HG03521 (cell line): ENCODE data around the gene SHROOM2.

Experiments used
- ATAC-seq: cut with Tn5 transposase; IDR thresholded peaks from one replicate; pipeline ENCODE4 v1.9.1; 2021; ENCODE audit warnings: mild to moderate bottlenecking, moderate library complexity; ENCODE audit not compliant: unreplicated experiment

Gene SHROOM2

DNA sequence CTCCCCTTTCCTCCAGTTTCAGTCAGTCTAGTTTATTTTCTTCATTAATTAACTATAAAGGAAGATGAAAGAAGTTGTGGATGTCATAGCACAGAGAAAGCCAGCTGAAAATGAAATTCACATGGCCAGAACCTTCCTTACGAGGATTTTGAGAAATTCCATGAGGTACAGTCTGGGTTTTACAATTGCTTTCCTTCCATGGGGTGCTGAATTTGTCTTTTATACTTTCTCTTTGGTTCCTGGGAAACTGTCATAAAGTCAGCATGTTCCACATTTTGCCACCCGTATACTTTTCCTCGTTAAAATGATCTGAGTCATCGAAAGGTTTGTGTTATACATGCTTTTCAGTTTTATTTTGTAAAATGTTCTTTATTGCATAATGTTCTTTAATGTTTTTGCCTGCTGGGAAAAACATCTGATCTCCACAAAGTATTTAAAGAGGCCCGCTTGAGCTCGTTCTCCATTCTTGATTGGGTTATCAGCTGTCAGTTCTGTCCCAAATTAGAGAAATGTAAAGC is 102.8 kb downstream of the SHROOM2 start:
- no peak for ATAC-seq

DNA sequence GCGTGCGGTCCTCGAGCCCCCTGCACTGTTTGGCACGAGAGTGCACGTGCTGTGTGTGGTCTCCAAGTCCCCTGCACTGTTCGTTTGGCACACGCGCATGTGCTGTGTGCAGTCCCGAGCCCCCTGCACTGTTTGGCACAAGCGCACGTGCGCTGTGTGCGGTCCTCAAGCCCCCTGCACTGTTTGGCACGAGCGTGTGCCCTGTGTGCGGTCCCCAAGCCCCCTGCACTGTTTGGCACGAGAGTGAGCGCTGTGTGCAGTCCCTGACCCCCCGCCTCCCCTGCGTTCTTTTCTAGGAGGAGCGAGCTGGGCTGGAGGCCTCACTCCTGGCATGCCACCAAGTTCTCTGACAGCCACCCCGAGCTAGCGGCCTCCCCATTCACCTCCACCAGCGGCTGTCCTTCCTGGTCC is 104.5 kb downstream of the SHROOM2 start:
- ATAC-seq = no peak

DNA sequence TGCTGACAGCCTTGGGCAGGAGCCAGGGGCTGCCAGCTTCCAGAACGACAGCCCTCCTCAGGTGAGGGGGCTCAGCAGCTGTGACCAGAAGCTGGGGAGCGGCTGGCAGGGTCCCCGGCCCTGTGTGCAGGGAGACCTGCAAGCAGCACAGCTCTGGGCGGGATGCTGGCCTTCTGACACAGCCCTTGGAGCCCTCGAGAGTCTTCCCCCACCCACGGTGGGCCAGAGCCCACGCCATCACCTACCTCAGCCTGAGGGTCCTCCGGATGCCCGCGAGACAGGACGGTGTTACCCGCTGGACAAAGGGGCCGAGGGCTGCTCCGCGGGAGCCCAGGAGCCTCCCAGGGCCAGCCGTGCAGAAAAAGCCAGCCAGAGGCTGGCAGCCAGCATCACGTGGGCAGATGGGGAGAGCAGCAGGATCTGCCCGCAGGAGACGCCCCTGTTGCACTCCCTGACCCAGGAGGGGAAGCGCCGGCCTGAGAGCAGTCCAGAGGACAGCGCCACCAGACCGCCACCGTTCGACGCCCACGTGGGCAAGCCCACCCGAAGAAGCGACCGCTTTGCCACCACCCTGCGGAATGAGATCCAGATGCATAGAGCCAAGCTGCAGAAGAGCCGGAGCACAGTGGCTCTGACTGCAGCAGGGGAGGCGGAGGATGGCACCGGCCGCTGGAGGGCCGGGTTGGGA is 109.1 kb downstream of the SHROOM2 start:
- no peak for ATAC-seq

DNA sequence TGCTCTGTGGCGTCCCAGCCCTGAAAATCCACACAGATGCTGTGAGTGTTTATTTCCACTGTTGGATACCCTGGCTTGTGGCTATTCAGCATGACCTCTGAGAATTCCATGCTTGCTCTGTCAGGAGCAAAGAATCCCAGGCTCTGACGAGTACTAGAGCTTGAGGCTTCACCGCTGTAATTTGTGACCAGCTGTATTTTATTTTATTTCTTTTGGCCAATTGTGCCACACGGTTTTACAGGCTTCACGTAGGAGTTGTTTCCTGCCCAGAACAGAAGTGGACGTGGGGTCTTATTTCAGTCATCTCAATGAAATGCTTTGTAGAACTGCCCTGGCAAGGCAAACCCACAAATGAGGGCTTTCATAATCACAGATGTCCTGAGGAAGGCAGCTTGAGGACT is 111.5 kb downstream of the SHROOM2 start:
- ATAC-seq = no peak

DNA sequence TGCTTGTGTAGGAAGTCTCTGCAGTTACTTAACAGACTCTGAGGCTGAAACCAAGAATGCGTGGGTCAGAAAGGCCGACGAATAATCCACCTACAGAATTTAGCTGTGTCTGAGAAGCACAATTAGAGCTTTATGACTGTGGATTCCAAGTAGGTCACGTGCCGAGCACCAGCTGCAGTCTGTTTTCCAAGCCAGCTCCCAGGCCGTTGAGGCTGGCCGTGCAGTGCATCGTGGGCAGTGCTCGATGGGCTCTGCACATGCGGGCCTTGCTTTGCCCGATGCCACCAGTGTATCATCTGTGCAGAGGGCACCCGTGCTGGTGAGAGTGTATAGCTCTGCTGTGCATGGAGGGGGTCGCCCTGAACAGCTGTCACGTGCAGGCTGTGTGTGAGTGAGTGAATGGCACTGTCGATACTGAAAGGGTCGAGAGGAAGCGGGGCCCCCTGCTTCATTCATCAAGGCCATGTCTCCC is 113.4 kb downstream of the SHROOM2 start:
- no peak for ATAC-seq

DNA sequence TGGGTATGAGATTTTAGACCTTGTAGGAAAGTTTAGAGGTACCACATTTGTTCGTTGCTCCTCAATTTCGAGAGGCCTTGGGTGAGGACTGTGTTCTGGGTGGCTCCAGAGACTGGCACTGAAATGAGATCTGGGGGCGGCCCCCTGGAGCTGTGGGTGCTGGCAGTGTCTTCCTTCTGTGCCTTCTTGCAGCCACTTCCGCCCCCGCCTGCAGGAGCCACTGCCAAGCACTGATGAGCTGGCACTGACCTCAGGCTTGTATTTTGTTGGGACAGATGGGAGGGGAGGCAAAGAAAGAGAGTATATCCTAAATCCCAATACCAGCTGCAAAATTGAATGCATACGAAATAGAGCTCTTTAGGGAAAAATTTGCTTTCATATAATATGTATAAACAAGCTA is 116.4 kb downstream of the SHROOM2 start:
- ATAC-seq = no peak

DNA sequence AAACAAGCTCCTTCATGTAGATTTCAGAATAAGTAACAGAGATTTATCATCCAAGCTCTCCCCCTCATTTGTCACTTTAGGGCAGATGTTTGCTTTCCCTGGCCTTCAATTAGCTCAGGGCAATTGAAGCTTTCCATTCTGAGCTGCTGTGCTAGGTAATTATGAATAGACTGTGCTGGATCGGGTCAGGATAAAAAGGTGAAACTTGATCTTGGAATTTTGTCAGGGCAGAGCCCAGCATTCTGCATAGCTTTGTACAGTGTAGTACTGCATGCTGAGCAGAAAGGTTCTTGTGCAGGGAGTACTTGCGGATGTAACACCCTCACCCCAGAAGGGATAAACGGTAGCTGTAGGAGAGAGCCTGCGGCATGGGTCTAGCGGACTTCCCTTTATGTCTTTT is 116.9 kb downstream of the SHROOM2 start:
- no peak for ATAC-seq

DNA sequence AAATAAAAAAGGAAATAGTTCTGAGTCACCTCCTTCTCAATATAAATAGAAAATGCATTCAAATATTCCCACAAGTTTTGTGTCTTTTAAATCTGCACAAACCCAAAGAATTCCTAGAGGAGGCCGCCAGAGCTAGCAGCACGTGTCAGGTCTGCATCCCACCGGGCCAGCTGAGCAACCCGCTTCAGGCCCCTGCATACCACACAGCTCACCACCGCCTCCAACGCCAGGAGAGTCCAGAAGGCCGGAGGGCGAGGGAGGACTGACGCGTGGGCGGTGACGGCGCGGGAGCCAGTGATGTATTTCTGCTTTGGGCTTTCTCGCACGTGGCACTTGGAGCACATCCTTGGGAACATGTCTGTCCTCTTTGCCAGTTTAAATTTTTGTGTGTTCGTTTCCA is 119.1 kb downstream of the SHROOM2 start:
- ATAC-seq = no peak

DNA sequence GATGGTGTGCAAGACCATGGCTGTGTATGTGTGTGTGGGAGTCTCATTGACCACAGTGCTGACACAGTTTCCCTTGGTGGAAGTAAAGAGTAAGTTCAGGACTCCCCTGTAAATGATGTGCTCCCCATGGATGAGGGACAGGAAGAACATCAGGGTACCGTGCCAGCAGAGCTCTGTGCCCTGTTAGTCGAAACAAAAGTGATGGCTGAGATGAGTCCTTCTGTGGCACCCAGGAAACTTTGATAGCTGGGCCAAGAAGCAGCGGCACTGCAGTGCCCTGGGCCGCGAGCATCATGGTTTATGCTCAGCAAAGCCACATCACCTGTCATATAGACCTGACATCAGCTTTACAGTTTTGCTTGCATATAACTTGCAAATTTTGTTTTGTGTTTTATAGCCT is 119.5 kb downstream of the SHROOM2 start:
- no peak for ATAC-seq

DNA sequence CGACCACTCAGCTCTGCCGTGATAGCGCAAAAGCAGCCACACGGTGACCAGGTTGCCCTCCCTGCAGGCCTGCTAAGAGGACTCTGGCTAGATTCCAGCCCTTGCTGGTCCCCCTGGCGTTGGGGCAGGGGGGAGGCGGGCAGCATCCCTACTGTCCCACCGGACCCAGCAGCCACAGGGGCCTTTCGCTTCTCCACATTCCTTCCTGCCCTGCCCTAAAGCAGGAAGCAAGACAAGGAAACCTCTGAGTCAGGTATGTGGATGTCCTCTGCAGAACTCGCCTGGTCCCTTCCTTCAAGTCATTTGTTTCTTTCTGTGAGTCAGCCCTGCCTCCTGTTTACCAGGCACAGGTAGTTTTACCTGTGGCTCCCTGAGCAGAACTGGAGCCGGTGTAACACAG is 120.7 kb downstream of the SHROOM2 start:
- no peak for ATAC-seq

DNA sequence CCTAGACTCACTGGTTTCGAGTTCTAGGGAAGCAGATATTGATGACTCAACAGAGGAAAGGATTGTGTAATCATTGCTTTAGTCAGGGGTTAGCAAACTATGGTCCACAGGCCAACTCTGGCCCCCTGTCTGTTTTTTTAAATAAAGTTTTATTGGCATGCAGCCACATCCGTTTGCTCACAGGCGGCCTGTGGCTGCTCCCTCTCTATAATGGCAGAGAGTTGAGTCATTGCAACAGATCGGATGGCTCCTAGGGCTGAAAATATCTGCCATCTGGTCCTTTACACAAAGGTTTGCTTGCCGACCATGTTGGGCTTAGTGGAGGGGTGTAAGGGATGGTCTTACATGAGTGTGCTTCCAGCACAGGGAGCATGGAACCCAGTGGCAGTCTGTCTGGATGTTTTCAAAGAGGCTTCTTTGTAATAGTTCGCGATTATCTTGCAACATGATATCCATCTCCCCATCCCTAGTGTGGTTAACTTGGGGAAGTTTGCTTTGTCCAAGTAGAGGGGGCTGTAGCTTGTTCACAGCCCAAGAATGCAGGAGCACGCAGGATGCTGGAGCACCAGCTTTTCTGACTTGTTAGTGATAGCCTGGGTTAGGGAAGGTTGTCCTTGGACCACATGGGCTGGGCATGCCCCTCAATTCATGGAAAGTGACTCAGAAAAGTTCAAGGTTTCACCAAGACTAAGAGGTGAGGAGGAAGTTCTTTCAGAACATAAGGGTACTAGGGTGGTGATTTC is 121.6 kb downstream of the SHROOM2 start:
- no peak for ATAC-seq

DNA sequence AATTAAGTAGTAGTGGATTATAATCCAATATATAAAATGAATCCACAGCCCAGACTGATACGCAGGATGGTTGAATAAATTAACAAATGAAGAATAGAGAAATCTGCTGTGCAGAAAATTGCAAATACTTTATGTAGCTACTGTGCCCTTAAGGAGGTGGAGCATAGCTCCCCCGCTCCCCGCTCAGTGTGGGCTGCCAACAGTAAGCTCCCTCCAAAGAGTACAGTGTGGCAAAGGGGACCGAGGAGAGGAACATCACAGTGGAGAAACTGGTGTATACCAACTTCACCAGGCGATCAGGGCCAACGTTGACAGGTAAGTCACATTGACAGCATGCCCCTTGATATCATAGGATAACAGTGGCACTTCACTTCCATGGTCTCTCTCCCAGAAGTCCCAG is 123.0 kb downstream of the SHROOM2 start:
- no peak for ATAC-seq

DNA sequence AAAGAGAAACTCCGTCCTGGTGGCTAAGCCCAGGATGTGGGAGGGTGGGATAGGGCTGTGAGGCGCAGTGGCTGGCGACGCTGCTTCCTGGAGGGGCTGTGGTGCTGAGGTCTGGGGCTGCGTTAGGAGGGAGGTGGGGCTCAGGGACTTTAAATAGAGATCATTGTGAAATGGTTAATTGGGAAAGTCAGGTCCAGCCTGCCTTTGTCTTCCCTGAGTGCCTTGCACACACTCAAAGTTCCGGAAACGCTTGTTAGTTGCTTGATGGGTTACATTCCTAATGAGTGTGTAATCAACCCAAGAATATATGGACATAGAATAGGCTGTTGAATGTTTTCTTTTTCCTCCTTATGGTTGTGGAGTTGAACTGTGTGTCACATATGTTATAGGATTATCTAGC is 125.3 kb downstream of the SHROOM2 start:
- ATAC-seq = no peak

DNA sequence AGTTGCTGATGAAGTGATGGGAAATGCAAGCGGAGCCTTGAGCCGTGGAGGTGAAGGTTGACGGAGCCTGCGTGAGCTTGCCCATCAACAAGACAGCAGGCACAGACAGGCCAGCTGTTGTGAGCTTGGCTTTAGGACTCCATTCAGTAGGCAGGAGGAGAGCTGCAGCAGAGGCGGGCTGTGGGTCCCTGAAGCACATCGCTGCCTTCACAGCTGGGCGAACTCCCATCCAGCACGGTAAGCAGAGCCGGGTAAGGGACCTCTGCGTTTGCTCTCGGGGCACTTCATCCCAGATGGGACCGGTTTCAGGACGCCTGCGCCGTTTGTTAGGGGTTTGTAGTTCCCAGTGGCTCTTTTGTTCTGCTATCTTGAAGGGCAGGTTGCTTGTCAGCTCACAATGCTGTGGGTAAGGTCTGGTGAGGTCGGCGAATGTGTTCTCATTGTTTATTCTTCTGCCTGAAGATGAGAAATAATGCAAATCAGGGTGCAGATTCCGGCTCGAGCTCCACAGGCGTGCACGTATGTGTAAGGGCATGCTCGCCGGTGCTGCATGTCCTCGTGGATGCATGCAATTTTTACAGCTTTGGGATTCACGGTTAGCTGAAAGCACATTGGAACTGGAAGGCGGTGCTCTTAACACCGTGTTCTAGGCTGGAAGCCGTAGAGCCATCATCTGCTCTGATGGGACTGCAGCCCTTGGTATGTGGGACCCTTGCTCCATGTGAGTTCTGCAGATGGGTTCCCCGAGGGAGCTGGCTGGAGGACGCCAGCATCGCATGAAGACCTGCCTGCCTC is 126.3 kb downstream of the SHROOM2 start:
- no peak for ATAC-seq

DNA sequence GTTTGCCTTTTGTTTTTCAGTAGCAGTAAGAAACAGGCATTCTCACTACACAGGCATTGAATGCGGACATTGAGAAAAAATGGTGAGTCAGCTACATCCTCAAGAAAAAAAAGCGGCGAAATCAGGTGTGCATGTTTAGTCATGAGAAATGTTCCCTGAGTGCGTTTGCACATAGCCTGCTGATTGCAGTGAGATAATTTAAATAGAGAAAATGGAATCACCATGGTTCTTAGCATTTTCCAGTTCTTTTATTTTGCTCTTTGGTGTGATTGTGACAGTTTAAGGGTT is 126.9 kb downstream of the SHROOM2 start:
- ATAC-seq = no peak

DNA sequence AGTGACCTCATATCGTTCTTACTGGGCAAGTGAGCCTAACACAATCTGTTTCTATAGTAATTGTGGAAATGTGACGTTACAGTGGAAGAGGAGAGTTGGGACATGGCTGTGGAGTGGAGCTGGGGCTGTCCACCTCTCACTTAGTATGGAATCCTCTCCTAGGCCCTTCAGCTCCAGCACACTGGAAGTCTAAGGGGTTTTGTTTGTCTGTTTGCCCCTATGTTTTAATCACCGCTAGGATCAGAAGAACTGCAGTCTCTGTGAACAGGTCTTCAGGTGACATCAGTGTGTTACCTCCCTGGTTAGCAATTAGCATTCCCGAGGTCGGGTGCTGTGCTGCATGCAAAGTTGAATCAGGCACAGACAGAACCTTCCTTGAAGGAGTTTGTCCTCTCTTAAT is 131.6 kb downstream of the SHROOM2 start:
- ATAC-seq = no peak

DNA sequence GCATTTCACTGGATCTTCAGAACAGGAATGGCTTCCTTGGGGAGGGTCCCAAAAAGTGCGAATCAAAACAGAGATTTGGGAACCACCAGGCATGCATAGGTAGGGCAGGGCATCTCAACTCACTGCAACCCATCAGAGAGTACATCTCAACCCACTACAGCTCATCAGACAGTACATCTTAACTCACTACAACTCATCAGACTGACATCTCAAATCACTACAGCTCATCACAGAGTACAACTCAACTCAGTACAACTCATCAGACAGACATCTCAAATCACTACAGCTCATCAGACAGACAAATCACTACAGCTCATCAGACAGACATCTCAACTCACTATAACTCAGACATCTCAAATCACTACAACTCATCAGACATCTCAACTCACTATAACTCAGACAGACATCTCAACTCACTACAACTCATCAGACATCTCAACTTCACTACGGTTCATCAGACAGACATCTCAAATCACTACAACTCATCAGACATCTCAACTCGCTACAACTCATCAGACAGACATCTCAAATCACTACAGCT is 133.5 kb downstream of the SHROOM2 start:
- no peak for ATAC-seq

DNA sequence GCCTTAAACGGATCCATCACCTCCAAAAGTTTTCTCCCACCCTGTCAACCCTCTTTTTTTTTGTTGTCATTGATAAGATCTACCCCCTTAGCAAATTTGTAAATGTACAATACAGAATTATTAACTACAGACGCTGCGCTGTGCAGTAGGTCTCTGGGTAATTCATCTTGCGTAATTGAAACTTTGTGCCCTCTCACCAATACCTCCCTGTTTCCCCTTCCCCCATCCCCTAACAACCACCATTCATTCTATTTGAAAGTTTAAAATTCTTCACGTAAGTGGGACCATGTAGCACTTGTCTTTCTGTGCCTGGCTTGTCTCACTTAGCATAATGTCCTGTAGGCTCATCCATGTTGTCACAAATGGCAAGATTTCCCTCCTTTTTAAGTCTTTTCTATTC is 135.2 kb downstream of the SHROOM2 start:
- no peak for ATAC-seq

DNA sequence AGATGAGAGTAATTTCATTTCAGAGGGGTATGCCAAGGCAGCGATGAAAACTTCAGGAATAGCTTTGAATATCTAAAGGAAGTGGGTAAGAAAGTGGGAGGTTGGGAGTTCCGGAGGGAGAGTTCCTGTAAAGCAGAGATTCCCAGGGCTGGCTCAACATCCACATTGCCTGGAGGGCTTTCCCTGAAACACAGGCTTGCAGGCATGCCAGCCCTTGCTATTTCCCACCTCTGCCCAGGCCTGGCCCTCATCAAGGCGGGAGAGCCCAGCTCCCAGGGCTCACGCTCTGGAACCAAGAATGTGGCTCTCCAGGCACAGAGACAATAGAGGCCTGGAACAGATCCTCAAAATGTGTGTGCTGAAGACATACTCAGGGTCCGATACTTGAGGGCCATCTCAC is 137.1 kb downstream of the SHROOM2 start:
- ATAC-seq = no peak

DNA sequence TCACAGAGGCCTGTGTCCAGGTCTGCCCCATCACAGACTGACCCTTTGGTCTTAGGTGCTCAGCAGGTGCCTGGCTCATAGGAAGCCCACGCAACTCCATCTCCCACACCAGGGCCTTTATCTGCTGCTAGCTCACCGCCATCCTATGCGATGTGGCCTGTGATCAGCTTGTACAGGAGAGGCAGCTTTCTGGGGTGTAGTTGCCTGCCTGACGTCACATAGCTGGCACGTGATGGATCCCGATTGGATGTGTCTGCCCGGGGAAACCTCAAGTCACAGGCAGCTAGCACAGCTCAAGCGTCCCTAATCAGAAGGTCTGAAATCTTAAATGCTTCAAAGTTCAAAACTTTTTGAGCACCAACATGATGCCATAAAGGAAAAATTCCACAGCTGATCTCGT is 139.8 kb downstream of the SHROOM2 start:
- no peak for ATAC-seq

DNA sequence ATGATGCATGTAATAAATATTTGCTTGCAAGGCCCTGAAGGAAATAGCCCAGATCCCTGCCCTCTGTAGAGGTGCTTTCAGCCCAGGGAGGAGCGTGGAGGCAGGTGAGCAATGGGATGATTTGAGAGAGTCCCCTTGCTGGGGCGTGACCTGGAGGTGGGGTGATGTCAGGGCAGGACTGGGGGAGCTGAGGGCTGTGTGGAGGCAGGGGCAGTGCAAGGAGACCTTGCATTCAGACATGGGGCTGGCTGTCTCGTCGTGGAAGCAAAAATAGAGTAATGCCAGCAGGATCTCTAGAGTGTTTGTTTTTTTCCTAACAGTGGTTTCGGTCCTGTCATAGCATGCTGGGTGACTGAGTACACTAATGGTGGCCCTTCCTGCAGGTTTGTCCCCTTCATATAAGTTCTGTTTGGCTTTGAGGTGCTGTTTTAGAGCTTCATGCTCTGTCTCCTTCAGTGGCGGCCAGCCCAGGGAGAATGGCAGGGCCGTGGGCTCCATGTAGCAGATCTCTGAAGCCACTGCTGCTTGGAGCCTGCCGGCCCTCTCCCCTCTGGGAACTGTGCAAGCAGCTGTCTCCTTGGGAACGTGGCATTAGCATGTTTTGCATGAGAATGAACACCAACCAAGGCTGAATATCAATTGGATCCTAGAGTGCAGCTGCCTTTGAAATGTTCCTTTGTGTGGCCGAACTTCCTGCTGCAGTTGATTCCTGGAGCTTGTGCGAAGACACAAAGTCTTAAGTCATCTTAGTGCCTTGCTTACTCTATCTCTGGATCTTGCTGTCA is 141.7 kb downstream of the SHROOM2 start:
- no peak for ATAC-seq
